ENCODE data around the gene CKLF.

Gene CKLF

GRCh38 chr16:66515596-66516508 lies 36.5 kb upstream of the CKLF start:
- TF ChIP-seq CTCF (IDR thresholded peaks at IDR 0.05; ENCODE audit: extremely low read depth, missing control alignments) = peak; percentile 25
- no peak for DNase-seq (ENCODE audit: low spot score)

- TF ChIP-seq CTCF (IDR thresholded peaks at IDR 0.05; ENCODE audit: extremely low read depth, missing control alignments) = no peak
- no peak for DNase-seq (ENCODE audit: low spot score)
These were observed 35.9 kb upstream of the CKLF start for GRCh38 chr16:66516509-66516807.

- TF ChIP-seq CTCF (IDR thresholded peaks at IDR 0.05; ENCODE audit: extremely low read depth, missing control alignments) = no peak
- peak; percentile 92 for DNase-seq (ENCODE audit: low spot score)
These were observed 35.4 kb upstream of the CKLF start for GRCh38 chr16:66516808-66517585.

GRCh38 chr16:66517586-66518263 lies 34.7 kb upstream of the CKLF start:
- TF ChIP-seq CTCF (IDR thresholded peaks at IDR 0.05; ENCODE audit: extremely low read depth, missing control alignments) = no peak

GRCh38 chr16:66519482-66520373 lies 32.6 kb upstream of the CKLF start:
- no peak for DNase-seq (ENCODE audit: low spot score)
- TF ChIP-seq CTCF (IDR thresholded peaks at IDR 0.05; ENCODE audit: extremely low read depth, missing control alignments) = no peak

More at GRCh38 chr16:66517586-66518263, 34.7 kb upstream of the CKLF start:
- no peak for DNase-seq (ENCODE audit: low spot score)

GRCh38 chr16:66520406-66521170 lies 31.8 kb upstream of the CKLF start:
- TF ChIP-seq CTCF (IDR thresholded peaks at IDR 0.05; ENCODE audit: extremely low read depth, missing control alignments) = no peak
- DNase-seq (ENCODE audit: low spot score) = no peak

Measured in GM20000 (cell line).